ENCODE measurements around the gene HGFAC.

- TF ChIP-seq MXI1 (IDR thresholded peaks at IDR 0.05; ENCODE audit: low read depth, low read length) (no peak), SIN3A (IDR thresholded peaks at IDR 0.05; ENCODE audit: low read depth, low read length) (no peak), CTCF (IDR thresholded peaks at IDR 0.05 in 2 of 3, conservative IDR thresholded peaks at IDR 0.05 in 1 of 3; ENCODE audit: control insufficient read depth in 2 of 3, extremely low read depth in 1 of 3, insufficient read depth in 1 of 3, low read depth in 3 of 3, low read length in 3 of 3) (no peak), REST (IDR thresholded peaks at IDR 0.05; ENCODE audit: low read depth, low read length) (no peak), STAT1 (conservative IDR thresholded peaks at IDR 0.05) (no peak), CREM (IDR thresholded peaks at IDR 0.05; ENCODE audit: low read depth) (no peak), ASH2L (IDR thresholded peaks at IDR 0.05; ENCODE audit: borderline replicate concordance, low read depth) (no peak), NFIC (IDR thresholded peaks at IDR 0.05; ENCODE audit: low read depth, low read length) (no peak)
Measured at GRCh38 chr4:3497095-3497494, 55.3 kb downstream of the HGFAC start.

Measured in GM12878 (cell line).